SK-N-SH treated with all-trans-retinoic acid at 6 μM for 48 hours (cell line): ENCODE results near the gene RBM47.

Experiments
- ATAC-seq: fragments of 200-7000 bp; cut with Tn5 transposase; 3 replicates; pipeline ENCODE4 v1.9.1; 2020; ENCODE audit warnings: mild to moderate bottlenecking, moderate library complexity
- ARNTL ChIP-seq: fragments of 450-650 bp; formaldehyde crosslinking; IDR thresholded peaks from 2 replicates; pipeline ENCODE4 v1.5.0; 2020; ENCODE audit warnings: low read depth, mild to moderate bottlenecking, moderate library complexity, borderline replicate concordance
- BACH2 ChIP-seq: fragments of 250-450 bp; sonication (Bioruptor Pico); IDR thresholded peaks from 2 replicates; pipeline ENCODE4 v1.9.0; 2021; ENCODE audit warnings: mild to moderate bottlenecking, borderline replicate concordance
- CSDC2 ChIP-seq: fragments of 250-450 bp; sonication (Bioruptor Pico); IDR thresholded peaks from 2 replicates; pipeline ENCODE4 v1.5.0; 2020; ENCODE audit warnings: mild to moderate bottlenecking, moderate library complexity
- ESRRG ChIP-seq: fragments of 250-450 bp; sonication (Bioruptor Pico); IDR thresholded peaks from 2 replicates; pipeline ENCODE4 v1.6.1; 2021; ENCODE audit warnings: mild to moderate bottlenecking
- GLIS3 ChIP-seq: fragments of 250-450 bp; sonication (Bioruptor Pico); IDR thresholded peaks from 2 replicates; pipeline ENCODE4 v1.5.0; 2020; ENCODE audit warnings: mild to moderate bottlenecking, moderate library complexity
- ISL1 ChIP-seq: fragments of 250-450 bp; sonication (Bioruptor Pico); IDR thresholded peaks from 2 replicates; pipeline ENCODE4 v2.1.2; 2022; ENCODE audit warnings: mild to moderate bottlenecking, moderate library complexity
- OSR1 ChIP-seq: fragments of 250-450 bp; sonication (Bioruptor Pico); IDR thresholded peaks from 2 replicates; pipeline ENCODE4 v1.8.0; 2022; ENCODE audit warnings: moderate library complexity, mild to moderate bottlenecking, inconsistent platforms
- POU6F1 ChIP-seq: fragments of 250-450 bp; sonication (Bioruptor Pico); IDR thresholded peaks from 2 replicates; pipeline ENCODE4 v1.8.0; 2021; ENCODE audit warnings: low read depth, mild to moderate bottlenecking, moderate library complexity, borderline replicate concordance
- PPARA ChIP-seq: fragments of 250-450 bp; sonication (Bioruptor Pico); IDR thresholded peaks from 2 replicates; pipeline ENCODE4 v1.5.0; 2020; ENCODE audit warnings: mild to moderate bottlenecking, borderline replicate concordance
- RARB ChIP-seq: fragments of 250-450 bp; sonication (Bioruptor Pico); IDR thresholded peaks from 2 replicates; pipeline ENCODE4 v1.8.0; 2021; ENCODE audit warnings: mild to moderate bottlenecking, moderate library complexity
- SNAI2 ChIP-seq: fragments of 250-450 bp; sonication (Bioruptor Pico); IDR thresholded peaks from 2 replicates; pipeline ENCODE4 v1.5.0; 2020; ENCODE audit warnings: mild to moderate bottlenecking, moderate library complexity
- TCF4 ChIP-seq: fragments of 250-450 bp; sonication (Bioruptor Pico); IDR thresholded peaks from 2 replicates; pipeline ENCODE4 v1.8.0; 2021; ENCODE audit warnings: mild to moderate bottlenecking, moderate library complexity, borderline replicate concordance
- TOX ChIP-seq: fragments of 250-450 bp; sonication (Bioruptor Pico); IDR thresholded peaks from 2 replicates; pipeline ENCODE4 v1.8.0; 2021; ENCODE audit warnings: mild to moderate bottlenecking, moderate library complexity, borderline replicate concordance
- ZC3H10 ChIP-seq: fragments of 250-450 bp; sonication (Bioruptor Pico); IDR thresholded peaks from 2 replicates; pipeline ENCODE4 v1.5.1; 2021; ENCODE audit warnings: mild to moderate bottlenecking, moderate library complexity
- ZFP3 ChIP-seq: fragments of 250-450 bp; sonication (Bioruptor Pico); IDR thresholded peaks from 2 replicates; pipeline ENCODE4 v1.5.0; 2020; ENCODE audit warnings: mild to moderate bottlenecking, moderate library complexity
- ZFP30 ChIP-seq: fragments of 450-650 bp; formaldehyde crosslinking; IDR thresholded peaks from 2 replicates; pipeline ENCODE4 v1.5.0; 2022; ENCODE audit warnings: mild to moderate bottlenecking, moderate library complexity
- ZNF565 ChIP-seq: fragments of 450-650 bp; formaldehyde crosslinking; conservative IDR thresholded peaks from 2 replicates; pipeline ENCODE4 v1.5.0; 2020; ENCODE audit warnings: low read depth, mild to moderate bottlenecking, moderate library complexity
- ZNF70 ChIP-seq: fragments of 450-650 bp; formaldehyde crosslinking; IDR thresholded peaks from 2 replicates; pipeline ENCODE4 v1.5.0; 2020; ENCODE audit warnings: mild to moderate bottlenecking, moderate library complexity
- ZNF8 ChIP-seq: fragments of 450-650 bp; formaldehyde crosslinking; IDR thresholded peaks from 2 replicates; pipeline ENCODE4 v1.5.0; 2020; ENCODE audit warnings: mild to moderate bottlenecking, moderate library complexity
- TF ChIP-seq, protein P1 (sequence below): fragments of 250-450 bp; sonication (Bioruptor Pico); IDR thresholded peaks from 2 replicates; pipeline ENCODE4 v1.5.1; 2021; ENCODE audit warnings: mild to moderate bottlenecking, moderate library complexity
- TF ChIP-seq, protein P2 (sequence below): fragments of 250-450 bp; sonication (Bioruptor Pico); IDR thresholded peaks from 2 replicates; pipeline ENCODE4 v1.8.0; 2020; ENCODE audit warnings: mild to moderate bottlenecking, moderate library complexity, borderline replicate concordance
- TF ChIP-seq, protein P3 (sequence below): fragments of 250-450 bp; sonication (Bioruptor Pico); IDR thresholded peaks from 2 replicates; pipeline ENCODE4 v1.5.1; 2020; ENCODE audit warnings: low read depth, mild to moderate bottlenecking, moderate library complexity

Gene RBM47

DNA sequence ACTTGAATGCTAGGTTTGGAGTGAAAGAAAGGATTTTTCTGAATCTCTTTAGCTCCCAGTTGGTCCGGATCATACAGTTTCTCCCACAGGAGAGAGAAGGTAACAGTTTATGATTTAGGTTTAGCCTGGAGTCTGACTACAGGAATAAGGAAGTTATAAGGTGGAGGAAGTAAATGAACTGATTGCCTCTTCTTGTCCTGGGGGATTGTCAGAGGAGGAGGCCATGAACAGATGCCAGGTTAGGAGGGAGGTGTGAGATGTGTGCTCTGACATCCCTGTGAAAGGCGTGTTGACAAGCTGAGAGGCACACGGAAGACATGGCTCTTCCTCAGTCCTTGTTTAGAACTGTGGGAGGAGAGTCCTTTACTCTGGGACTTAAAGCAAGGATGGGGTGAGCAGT, 230.1 kb downstream of the RBM47 start:
- ATAC-seq: no peak
- TF ChIP-seq OSR1: no peak
- TF ChIP-seq ZNF8 (CRISPR knock-in tag): no peak
- TF ChIP-seq GLIS3 (CRISPR knock-in tag): no peak
- no peak for TF ChIP-seq ZFP30 (CRISPR knock-in tag)
- no peak for TF ChIP-seq ESRRG (CRISPR knock-in tag)
- no peak for TF ChIP-seq BACH2 (CRISPR knock-in tag)
- no peak for TF ChIP-seq POU6F1 (CRISPR knock-in tag)
- no peak for TF ChIP-seq SNAI2
- TF ChIP-seq CSDC2 (CRISPR knock-in tag): no peak
- TF ChIP-seq ZFP3 (CRISPR knock-in tag): no peak
- TF ChIP-seq RARB (CRISPR knock-in tag): no peak
- TF ChIP-seq, protein P1, sequence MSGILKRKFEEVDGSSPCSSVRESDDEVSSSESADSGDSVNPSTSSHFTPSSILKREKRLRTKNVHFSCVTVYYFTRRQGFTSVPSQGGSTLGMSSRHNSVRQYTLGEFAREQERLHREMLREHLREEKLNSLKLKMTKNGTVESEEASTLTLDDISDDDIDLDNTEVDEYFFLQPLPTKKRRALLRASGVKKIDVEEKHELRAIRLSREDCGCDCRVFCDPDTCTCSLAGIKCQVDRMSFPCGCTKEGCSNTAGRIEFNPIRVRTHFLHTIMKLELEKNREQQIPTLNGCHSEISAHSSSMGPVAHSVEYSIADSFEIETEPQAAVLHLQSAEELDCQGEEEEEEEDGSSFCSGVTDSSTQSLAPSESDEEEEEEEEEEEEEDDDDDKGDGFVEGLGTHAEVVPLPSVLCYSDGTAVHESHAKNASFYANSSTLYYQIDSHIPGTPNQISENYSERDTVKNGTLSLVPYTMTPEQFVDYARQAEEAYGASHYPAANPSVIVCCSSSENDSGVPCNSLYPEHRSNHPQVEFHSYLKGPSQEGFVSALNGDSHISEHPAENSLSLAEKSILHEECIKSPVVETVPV (CRISPR knock-in tag): no peak
- no peak for TF ChIP-seq TCF4 (CRISPR knock-in tag)
- no peak for TF ChIP-seq ISL1 (CRISPR knock-in tag)
- TF ChIP-seq ZNF70 (CRISPR knock-in tag): no peak
- no peak for TF ChIP-seq ZC3H10 (CRISPR knock-in tag)
- TF ChIP-seq, protein P2, sequence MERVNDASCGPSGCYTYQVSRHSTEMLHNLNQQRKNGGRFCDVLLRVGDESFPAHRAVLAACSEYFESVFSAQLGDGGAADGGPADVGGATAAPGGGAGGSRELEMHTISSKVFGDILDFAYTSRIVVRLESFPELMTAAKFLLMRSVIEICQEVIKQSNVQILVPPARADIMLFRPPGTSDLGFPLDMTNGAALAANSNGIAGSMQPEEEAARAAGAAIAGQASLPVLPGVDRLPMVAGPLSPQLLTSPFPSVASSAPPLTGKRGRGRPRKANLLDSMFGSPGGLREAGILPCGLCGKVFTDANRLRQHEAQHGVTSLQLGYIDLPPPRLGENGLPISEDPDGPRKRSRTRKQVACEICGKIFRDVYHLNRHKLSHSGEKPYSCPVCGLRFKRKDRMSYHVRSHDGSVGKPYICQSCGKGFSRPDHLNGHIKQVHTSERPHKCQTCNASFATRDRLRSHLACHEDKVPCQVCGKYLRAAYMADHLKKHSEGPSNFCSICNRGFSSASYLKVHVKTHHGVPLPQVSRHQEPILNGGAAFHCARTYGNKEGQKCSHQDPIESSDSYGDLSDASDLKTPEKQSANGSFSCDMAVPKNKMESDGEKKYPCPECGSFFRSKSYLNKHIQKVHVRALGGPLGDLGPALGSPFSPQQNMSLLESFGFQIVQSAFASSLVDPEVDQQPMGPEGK (CRISPR knock-in tag): no peak
- TF ChIP-seq PPARA (CRISPR knock-in tag): no peak

DNA sequence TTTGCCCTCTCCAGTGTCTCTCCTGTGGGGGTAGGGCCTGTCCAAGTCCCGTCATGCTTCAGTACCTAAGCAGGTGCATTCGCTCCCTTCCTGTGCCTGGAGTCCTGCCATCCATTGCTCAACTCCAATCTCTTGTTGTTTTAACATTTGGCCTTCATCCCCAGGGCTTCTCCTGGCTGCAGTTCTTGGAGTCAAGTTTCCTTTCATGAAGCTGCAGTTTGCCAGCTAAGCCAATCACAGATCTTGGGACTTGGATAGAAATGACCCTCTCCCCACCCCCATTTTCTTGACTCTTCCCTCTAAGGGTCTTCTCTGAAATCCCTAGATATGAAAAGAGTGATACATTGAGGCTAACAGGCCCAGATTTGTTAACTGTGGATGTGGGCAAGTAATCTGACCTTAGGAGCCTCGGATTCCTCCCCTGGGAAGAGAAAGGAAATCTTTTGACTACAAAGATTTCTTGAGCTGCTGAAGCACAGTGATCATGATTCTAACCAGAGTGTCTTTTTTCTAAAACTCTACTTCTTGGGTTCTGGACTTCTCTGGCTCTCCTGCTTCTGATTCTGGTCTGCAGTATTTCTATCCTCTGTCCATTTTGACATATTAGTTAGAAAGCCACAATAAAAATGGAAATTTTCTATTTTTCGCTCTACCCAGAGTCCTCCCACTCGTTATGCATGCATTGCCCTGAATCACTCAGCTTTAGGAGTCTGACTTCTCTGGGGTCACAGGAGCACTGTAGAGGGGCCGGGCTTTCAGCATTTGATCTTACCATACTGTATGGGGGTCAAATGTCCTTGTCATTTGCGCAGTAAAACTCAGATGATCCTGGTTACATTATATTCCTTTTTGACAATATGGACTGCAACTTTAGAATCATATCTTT, 233.5 kb downstream of the RBM47 start:
- ATAC-seq: no peak
- TF ChIP-seq RARB (CRISPR knock-in tag) (no peak), GLIS3 (CRISPR knock-in tag) (no peak), ZFP3 (CRISPR knock-in tag) (no peak)
- TF ChIP-seq, all 23 proteins: peak for 0

DNA sequence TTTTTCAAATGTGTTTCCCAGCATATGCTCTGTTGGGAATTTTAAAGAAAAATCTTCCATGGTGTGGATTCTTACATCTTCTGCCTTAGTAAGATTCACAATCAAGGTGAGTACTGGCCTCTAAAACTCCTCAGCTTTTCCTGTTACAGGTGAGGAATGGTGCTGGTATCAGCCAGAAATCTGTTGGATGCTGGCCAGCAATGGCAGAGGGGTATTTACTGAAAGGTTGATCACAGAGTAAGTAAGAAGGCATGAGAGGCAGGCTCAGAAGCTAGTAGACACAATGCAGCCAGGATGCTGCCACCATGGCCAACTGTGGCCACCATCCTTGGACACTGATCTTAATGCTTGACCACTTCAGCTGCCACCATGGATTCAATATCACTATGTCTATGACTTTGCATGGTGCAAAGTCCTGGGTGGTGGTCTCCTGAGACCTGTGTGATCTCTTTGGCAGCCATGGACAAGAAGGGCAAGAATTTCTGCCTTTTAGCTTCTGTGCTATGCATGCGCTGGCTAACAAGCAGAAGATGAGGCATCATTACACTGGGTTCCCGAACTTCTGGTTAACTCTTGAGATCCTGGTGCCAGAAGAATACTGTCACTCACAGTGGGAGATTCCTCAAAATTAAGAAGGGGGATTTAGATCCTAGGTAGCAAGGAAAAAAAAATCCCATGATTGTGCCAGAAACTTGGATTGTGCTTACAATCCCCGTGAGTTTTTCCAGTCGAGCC, 234.3 kb downstream of the RBM47 start:
- no peak for ATAC-seq
- no peak for TF ChIP-seq ZNF8 (CRISPR knock-in tag)
- no peak for TF ChIP-seq ISL1 (CRISPR knock-in tag)
- TF ChIP-seq, protein P2 (CRISPR knock-in tag): no peak
- TF ChIP-seq TOX (CRISPR knock-in tag): no peak
- no peak for TF ChIP-seq ZC3H10 (CRISPR knock-in tag)
- no peak for TF ChIP-seq SNAI2
- no peak for TF ChIP-seq ZFP30 (CRISPR knock-in tag)
- TF ChIP-seq GLIS3 (CRISPR knock-in tag): no peak
- TF ChIP-seq ZNF70 (CRISPR knock-in tag): no peak
- TF ChIP-seq, protein P3, sequence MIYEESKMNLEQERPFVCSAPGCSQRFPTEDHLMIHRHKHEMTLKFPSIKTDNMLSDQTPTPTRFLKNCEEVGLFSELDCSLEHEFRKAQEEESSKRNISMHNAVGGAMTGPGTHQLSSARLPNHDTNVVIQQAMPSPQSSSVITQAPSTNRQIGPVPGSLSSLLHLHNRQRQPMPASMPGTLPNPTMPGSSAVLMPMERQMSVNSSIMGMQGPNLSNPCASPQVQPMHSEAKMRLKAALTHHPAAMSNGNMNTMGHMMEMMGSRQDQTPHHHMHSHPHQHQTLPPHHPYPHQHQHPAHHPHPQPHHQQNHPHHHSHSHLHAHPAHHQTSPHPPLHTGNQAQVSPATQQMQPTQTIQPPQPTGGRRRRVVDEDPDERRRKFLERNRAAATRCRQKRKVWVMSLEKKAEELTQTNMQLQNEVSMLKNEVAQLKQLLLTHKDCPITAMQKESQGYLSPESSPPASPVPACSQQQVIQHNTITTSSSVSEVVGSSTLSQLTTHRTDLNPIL (CRISPR knock-in tag): no peak
- TF ChIP-seq ESRRG (CRISPR knock-in tag): no peak
- no peak for TF ChIP-seq ZFP3 (CRISPR knock-in tag)
- TF ChIP-seq ARNTL (CRISPR knock-in tag): no peak
- TF ChIP-seq POU6F1 (CRISPR knock-in tag): no peak
- no peak for TF ChIP-seq CSDC2 (CRISPR knock-in tag)
- TF ChIP-seq TCF4 (CRISPR knock-in tag): no peak
- TF ChIP-seq RARB (CRISPR knock-in tag): no peak
- TF ChIP-seq ZNF565 (CRISPR knock-in tag): no peak
